Fibroblast of skin of scalp (primary cell): Measurements from ENCODE around the gene LIN37.
A peak's percentile ranks its signal among the peaks of the same experiment; 100 is the strongest.

ENCODE experiments used
- DNase-seq: peaks from one replicate; pipeline ENCODE4 v3.0.0-alpha.2; 2013

The LIN37 gene

GRCh38 chr19:35775298-35776101 is 27.1 kb downstream of the LIN37 start, which contains the start of gene ARHGAP33:
ARHGAP33 (plus strand) TSS chr19:35775564; CDS start chr19:35775659, 95 bp downstream.
- peak; percentile 97 for DNase-seq

GRCh38 chr19:35776102-35776788 is 27.9 kb downstream of the LIN37 start:
- no peak for DNase-seq

- DNase-seq, result no peak
Observed at GRCh38 chr19:35777086-35777841, 28.9 kb downstream of the LIN37 start.

GRCh38 chr19:35777961-35778360 is 29.6 kb downstream of the LIN37 start:
- DNase-seq, result no peak

GRCh38 chr19:35779033-35779432 is 30.7 kb downstream of the LIN37 start:
- no peak for DNase-seq

- no peak for DNase-seq
Observed at GRCh38 chr19:35780058-35780457, 31.7 kb downstream of the LIN37 start.

GRCh38 chr19:35780717-35781116 is 32.3 kb downstream of the LIN37 start:
- no peak for DNase-seq

- DNase-seq, result no peak
Observed at GRCh38 chr19:35781650-35782049, 33.3 kb downstream of the LIN37 start.

- DNase-seq, result no peak
Observed at GRCh38 chr19:35782589-35782988, 34.2 kb downstream of the LIN37 start.

GRCh38 chr19:35783469-35784434 is 35.4 kb downstream of the LIN37 start:
- DNase-seq, result no peak

- no peak for DNase-seq
Observed at GRCh38 chr19:35784503-35785338, 36.3 kb downstream of the LIN37 start.

- no peak for DNase-seq
Observed at GRCh38 chr19:35785339-35785627, 36.9 kb downstream of the LIN37 start.

- no peak for DNase-seq
Observed at GRCh38 chr19:35786299-35787160, 38.2 kb downstream of the LIN37 start.

- DNase-seq, result no peak
Observed at GRCh38 chr19:35787227-35787799, 38.9 kb downstream of the LIN37 start.

- DNase-seq, result no peak
Observed at GRCh38 chr19:35788205-35788960, 40.0 kb downstream of the LIN37 start.

- DNase-seq, result no peak
Observed at GRCh38 chr19:35789195-35789977, 41.0 kb downstream of the LIN37 start.

GRCh38 chr19:35789978-35790944 is 41.9 kb downstream of the LIN37 start:
- DNase-seq, result no peak
